Measurements from ENCODE around the gene PSMD8. TPM values are rescaled to one million over a fixed set of nuclear protein-coding genes. Genes with fewer than 3 reads are reported as not detected.

Gene PSMD8
- total RNA-seq, 1 donor from 2014 or later: 123 TPM

GRCh38 chr19:38375748-38376147 lies 1.4 kb downstream of the PSMD8 start:
- DNase-seq (no peak), ATAC-seq (no peak)
- H3K4me3 ChIP-seq: peak overlapping the region; percentile 82
- peak overlapping the region; percentile 89 for H3K27ac ChIP-seq
- H3K36me3 ChIP-seq: peaks cover 30% of the 10 kb centered on the region
- H3K4me1 ChIP-seq: peaks cover 16% of the 10 kb centered on the region
- H3K27me3 ChIP-seq: no peaks in the 10 kb centered on the region
- intact Hi-C loops (cut with DNase I): no loop called here
- TF ChIP-seq, protein P1, sequence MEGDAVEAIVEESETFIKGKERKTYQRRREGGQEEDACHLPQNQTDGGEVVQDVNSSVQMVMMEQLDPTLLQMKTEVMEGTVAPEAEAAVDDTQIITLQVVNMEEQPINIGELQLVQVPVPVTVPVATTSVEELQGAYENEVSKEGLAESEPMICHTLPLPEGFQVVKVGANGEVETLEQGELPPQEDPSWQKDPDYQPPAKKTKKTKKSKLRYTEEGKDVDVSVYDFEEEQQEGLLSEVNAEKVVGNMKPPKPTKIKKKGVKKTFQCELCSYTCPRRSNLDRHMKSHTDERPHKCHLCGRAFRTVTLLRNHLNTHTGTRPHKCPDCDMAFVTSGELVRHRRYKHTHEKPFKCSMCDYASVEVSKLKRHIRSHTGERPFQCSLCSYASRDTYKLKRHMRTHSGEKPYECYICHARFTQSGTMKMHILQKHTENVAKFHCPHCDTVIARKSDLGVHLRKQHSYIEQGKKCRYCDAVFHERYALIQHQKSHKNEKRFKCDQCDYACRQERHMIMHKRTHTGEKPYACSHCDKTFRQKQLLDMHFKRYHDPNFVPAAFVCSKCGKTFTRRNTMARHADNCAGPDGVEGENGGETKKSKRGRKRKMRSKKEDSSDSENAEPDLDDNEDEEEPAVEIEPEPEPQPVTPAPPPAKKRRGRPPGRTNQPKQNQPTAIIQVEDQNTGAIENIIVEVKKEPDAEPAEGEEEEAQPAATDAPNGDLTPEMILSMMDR (IDR thresholded peaks at IDR 0.05): no peak
- H3K9me3 ChIP-seq: no peaks in the 10 kb centered on the region

- H3K36me3 ChIP-seq: peaks cover 38% of the 10 kb centered on the region
- TF ChIP-seq, protein P1 (IDR thresholded peaks at IDR 0.05): no peak
- no peaks in the 10 kb centered on the region for H3K27me3 ChIP-seq
- no peak for ATAC-seq
- no peak overlapping the region for H3K4me3 ChIP-seq
- no peaks in the 10 kb centered on the region for H3K9me3 ChIP-seq
- peaks cover 16% of the 10 kb centered on the region for H3K4me1 ChIP-seq
- no peak for DNase-seq
- no peak overlapping the region for H3K27ac ChIP-seq
- intact Hi-C loops (cut with DNase I): no loop called here
Observed at GRCh38 chr19:38376576-38376975, 2.2 kb downstream of the PSMD8 start.

- intact Hi-C loops (cut with DNase I): no loop called here
- TF ChIP-seq, protein P1 (IDR thresholded peaks at IDR 0.05): no peak
- Histone ChIP-seq H3K36me3 (peaks cover 43% of the 10 kb centered on the region), H3K27ac (no peak overlapping the region), H3K27me3 (no peaks in the 10 kb centered on the region), H3K9me3 (no peaks in the 10 kb centered on the region), H3K4me1 (peaks cover 16% of the 10 kb centered on the region), H3K4me3 (no peak overlapping the region)
- ATAC-seq (no peak), DNase-seq (no peak)
Observed at GRCh38 chr19:38377052-38377451, 2.7 kb downstream of the PSMD8 start.

DNA sequence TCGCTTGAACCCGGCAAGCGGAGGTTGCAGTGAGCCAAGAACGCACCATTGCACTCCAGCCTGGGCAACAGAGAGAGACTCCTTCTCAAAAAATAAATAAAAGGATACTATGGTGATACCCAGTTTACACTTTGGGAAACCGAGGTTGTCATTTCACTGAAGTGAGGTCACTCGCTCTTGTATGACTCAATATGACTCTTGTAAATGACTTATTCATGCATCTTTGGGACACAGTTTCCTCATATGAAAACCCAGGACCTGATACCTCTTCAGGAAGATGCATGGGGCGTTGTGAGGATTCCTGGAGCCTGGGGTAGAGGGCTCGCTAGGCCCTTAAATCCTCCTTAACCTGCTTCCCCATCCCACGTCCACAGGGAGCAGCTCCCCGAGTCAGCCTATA lies 4.5 kb downstream of the PSMD8 start:
- TF ChIP-seq, protein P1 (IDR thresholded peaks at IDR 0.05): no peak
- intact Hi-C loops (cut with DNase I): no loop called here
- Histone ChIP-seq H3K27ac (no peak overlapping the region), H3K27me3 (no peaks in the 10 kb centered on the region), H3K9me3 (no peaks in the 10 kb centered on the region), H3K36me3 (peaks cover 61% of the 10 kb centered on the region), H3K4me1 (peaks cover 16% of the 10 kb centered on the region), H3K4me3 (no peak overlapping the region)
- DNase-seq: no peak
- ATAC-seq: no peak

DNA sequence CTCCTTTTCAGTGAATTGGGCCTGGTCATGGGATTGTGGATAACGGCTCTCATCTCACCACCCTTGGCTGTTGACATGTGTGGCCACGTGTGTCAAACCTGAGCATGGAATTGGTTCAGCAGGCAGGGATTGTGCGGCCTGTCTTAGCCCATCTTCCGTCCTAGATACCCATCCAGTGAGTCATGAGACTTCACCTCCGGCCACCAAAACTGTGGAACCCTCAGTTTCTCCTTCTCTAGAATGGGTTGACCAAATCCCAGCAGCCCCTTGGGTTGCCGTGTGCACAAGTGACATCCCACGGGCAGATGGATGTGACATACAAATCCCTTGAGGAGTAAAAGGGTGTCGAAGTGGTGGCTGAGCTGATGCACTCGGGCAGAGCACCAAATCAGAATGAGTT lies 6.8 kb downstream of the PSMD8 start:
- ATAC-seq: no peak
- intact Hi-C loops (cut with DNase I): no loop called here

More for the DNA sequence above, 6.8 kb downstream of the PSMD8 start:
- H3K4me3 ChIP-seq: no peak overlapping the region
- TF ChIP-seq, protein P1 (IDR thresholded peaks at IDR 0.05): no peak
- H3K27me3 ChIP-seq: no peaks in the 10 kb centered on the region
- H3K9me3 ChIP-seq: no peaks in the 10 kb centered on the region
- H3K27ac ChIP-seq: no peak overlapping the region
- peaks cover 5% of the 10 kb centered on the region for H3K4me1 ChIP-seq
- H3K36me3 ChIP-seq: peaks cover 64% of the 10 kb centered on the region
- DNase-seq: no peak

Data from upper lobe of right lung (tissue), 1 donor.